Endothelial cell of hepatic sinusoid (primary cell): ENCODE measurements around the gene SMYD3.

ENCODE experiments used
- in situ Hi-C: cut with HindIII; loops from 2 replicates; pipeline ENCODE4 v1.10.0; 2017; ENCODE audit warnings: low sequenced_read_pairs

SMYD3 gene

GRCh38 chr1:245869847-245870246 lies 637.2 kb downstream of the SMYD3 start:
- in situ Hi-C loops = no loop called here

DNA sequence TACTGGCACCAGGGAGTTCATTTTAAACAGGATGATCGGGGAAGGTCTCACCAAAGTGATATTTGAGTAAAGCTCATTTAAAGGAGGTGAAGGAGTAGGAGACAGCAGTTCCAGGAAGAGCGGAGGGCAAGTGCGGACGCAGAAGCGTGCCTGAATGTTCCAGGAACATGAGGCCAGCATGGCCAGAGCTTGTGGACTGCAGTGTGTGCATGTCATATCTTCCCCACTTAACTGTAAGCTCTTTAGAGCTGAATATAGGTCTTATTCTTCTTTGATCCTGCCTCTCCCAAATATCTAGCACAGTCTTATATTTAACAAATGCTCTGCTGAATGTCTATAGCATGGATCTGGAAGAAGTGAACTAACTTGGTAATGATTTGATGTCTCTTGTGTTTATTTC lies 639.3 kb downstream of the SMYD3 start:
- in situ Hi-C loops = no loop called here

DNA sequence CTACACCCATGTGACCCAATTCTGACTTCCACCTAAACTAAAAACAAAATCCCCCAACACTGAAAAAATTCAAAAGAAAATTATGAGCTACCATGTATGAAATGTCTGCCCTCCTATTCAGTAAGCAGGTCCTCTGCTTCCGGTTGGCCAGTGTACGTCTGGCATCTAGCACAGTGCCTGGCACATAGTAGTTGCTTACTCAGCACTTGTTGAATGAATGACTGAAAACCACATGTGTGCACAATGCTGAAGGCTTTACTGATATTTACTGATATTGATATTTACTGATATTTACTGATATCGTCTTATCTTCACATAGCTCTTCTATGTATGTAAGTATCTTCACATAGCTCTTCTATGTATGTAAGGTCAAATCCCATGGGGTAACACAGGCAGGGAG lies 642.2 kb downstream of the SMYD3 start:
- in situ Hi-C loops = no loop called here

- in situ Hi-C loops = no loop called here
Observed at GRCh38 chr1:245863566-245864184, 643.4 kb downstream of the SMYD3 start.

DNA sequence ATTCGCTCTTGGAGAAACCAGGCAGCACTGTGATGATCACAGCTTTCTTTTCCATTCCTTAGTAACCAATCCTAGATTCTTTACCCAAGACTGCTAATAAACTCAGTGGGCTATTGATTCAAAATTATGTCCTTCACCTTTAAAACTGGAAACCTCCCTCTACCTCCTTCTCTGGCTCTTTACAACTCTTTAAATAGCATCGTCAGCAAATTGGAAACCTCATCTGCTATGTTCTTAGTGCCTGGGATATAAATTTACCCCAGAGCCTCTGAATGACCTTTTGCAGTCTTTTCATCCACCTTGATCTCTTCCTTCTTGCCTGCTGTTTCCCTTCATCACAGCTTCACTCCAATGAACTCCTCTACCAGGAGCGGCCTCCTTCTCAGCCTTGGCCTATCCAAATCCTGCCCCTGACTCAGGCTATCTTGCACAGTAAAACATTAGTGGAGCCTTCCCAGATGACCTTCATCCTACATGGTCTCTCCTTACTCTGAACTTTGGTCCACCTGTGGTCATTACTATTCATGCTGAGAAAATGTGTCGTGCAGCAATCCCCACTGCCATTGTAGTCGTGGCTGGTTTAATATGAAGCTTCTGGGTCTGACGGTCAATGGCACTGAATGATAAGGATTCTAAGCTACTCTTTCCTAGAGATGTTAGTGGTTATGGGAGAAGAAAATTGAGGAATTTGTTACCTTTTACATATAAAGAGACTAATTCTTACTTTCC lies 644.1 kb downstream of the SMYD3 start:
- in situ Hi-C loops = no loop called here

DNA sequence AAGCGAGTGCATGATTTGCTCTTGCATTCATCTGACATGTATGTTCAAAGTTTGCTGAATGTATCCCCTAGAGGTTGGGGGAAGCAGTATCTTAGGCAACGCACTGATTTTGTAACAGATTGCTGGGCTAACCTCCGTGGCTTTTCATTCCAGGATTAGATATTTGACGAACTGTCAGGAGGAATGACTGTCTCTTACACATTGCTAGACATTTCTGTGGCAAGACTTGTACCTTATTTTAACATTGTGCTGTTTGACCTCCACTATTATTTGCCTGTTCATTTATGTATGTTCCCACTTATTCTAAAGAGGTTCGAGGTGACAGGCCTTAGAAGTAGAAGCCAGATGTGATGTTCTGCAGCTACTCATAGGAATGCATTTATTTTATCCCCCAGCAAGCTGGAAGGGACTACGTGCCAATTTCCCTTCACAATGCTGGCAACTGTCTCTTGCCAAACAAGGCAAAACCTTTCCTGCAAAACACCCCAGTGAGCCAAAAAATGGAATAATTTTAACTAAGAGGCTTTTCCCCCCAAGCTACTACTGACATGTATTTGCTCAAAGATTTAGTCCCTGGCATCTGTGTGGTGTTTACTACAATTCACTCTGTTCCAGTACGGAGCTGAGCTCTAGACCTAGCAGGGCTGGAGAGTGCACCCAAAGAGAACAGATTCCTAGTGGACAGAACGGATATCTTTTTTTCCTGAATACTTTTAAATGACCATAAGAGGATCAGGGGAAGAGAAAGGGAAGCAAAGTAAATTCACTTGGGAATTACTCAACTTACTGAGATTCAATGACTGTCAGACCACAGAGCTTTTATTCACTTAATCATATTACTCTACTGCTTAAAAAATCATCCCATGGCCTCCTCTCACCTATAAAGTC lies 646.2 kb downstream of the SMYD3 start:
- in situ Hi-C loops = no loop called here

DNA sequence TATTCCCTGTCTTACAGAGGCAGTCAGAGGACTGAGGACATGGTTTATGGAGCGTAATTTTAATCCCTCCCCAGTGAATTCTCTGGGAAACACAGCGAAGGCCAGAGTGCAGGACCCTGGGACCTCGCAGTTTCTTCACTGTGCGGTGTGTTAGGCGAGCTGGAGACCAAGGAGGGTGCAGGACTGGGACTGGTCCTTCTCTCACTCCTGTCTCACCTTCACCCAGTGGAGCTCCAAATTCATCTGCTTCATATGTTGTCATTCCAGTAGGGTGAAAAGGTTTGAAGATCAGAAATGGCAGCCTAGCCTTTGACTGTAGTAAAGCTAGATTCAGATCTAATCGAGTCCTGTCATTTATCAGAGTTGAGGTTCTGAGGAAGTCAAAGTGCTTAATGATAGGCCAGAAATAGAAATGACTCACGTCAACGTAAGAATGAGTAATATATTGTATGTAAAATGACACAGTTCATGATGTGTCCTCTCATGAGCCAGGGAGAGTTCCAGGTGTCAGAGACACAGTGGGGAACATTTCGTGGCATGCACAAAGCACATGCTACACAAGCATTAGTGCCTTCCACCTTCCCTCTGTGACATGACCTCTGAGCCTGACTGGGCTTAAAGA lies 647.5 kb downstream of the SMYD3 start:
- in situ Hi-C loops = no loop called here

- in situ Hi-C loops = no loop called here
Observed at GRCh38 chr1:245858722-245859492, 648.2 kb downstream of the SMYD3 start.

DNA sequence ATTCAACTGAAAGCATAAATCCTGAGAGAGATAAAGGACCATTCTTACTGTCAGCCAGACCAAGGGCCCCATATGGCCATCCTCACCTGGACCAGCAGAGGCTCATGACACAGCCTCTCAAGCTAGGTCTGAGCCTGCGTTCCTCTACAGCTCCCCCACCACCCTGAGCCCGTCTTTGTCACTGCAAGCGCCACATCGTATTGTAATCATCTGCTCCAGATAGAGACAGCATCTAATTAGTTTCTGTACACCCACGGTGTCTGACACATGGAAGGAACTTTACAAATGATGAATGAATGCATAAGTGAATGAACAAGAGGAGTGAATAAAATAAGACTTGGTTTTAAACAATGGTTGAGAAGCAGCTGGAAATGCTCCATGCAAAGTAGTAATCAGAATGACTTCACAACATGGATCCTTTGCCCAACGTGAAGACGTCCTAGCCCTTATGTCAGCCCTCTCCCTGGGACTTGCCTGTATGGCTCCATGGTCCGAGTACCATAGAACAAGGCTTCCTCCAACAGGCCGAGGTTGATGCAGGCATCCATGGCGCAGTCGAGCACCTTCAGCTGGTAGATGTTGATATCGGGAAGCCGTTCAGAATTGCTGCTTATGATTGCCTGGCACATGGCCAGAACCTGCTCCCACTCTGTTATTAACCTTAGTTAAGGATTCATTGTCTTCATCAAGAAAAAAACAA lies 648.9 kb downstream of the SMYD3 start:
- in situ Hi-C loops = no loop called here

DNA sequence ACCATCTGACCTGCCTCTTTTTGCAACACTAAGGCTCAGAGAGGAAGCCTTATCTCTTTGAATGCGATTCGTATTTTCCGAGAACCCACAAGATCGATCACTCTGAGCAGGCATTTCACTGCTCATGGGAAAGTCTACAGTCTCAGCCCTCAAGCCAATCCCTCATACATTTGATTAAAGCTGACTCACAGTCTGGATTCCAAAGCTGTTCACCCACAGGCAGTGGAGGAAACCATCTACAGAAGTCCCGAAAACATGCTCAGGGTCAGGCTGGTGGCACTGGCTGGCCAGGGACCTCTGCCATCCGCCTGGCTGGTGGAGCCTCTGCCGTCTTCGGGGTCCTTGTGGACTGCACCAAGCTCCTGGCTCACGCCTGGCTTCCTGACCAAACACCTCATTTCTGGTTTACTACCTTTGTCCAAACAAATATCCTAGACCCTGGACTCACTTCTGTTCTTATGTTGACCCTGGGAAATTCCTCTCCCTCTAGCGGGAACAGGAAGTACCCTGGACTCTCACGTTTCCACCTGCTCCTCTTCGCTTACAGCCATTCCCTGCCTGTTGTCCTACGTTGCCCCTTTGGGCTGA lies 650.0 kb downstream of the SMYD3 start:
- in situ Hi-C loops = no loop called here

GRCh38 chr1:245855846-245856730 lies 651.0 kb downstream of the SMYD3 start:
- in situ Hi-C loops = no loop called here

DNA sequence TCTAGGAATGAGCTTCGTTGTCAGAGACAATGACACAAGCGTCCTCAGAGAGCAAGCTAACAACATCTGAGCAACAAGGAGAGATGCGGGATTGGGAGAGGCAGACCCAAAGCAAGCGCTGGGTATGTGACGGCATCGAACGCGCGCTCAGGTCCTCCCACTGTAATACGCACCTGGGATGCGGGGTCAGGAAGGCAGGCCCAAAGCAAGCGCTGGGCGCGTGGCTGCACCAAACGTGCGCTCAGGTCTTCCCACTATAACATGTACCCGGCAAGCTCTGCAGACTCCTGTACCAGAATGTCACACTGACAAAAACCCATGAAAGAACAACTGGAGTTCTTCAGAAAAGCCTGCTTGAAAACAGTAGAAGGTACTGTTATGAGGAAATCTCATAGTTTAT lies 653.8 kb downstream of the SMYD3 start:
- in situ Hi-C loops = no loop called here

GRCh38 chr1:245843101-245843500 lies 664.0 kb downstream of the SMYD3 start:
- in situ Hi-C loops = no loop called here

GRCh38 chr1:245842106-245842505 lies 665.0 kb downstream of the SMYD3 start:
- in situ Hi-C loops = no loop called here

- in situ Hi-C loops = no loop called here
Observed at GRCh38 chr1:245840971-245841370, 666.1 kb downstream of the SMYD3 start.

DNA sequence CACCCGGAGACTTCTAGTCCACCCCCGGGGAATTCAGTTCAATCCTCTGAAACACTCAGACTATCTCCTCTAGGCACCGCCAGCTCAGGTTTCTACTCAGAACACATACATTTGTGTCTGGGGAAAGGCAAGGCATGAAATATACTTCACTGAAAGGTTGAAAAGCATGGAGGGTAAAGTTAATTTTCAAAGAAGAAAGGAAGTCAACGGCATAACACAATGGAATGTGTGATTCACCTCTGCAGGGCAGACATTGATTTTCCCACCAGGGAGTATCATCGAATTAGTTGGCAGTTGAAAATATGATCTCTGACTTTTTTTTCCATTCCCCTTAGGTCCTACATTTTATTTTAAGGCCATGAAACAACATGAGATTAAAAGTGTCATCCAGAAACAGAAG lies 669.4 kb downstream of the SMYD3 start:
- in situ Hi-C loops = no loop called here

DNA sequence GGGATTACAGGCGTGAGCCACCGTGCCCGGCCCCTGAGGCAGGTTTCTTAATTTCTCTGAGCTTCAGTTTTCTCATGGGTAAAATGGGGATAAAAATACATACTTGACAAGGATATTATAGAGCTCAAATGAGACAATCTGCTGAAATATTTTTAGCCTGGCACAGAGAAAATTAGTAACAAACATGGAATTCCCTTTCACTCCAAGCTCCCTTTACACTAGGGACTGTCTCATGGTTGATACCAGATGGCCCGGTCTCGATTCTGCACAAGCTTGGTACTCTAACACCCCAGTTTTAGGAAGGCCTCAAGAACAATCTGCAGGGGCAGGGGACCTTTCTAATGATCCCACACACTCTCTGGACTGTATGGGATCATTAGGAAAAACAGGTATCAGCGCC lies 671.7 kb downstream of the SMYD3 start:
- in situ Hi-C loops = no loop called here

DNA sequence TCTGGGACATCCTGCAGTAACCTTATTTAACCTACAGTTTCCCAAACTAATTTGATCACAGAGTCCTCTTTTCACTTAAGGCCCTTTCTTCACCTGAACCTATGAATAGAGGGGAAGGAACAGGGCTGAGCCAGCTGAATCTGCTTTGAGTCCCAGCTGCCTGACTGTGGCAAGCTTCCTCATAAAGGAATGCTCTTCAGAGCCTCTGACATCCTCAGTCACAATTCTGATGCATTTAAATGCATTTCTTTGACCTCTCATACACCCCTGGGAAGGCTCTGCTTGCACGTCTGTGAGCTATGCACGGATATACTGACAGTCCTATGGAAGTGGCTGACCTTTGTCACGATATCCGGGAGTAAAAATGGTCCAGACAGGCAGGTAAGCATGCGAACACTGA lies 673.1 kb downstream of the SMYD3 start:
- in situ Hi-C loops = loop anchor here (5.0 kb wide), 1 partner anchor 742 kb away; no protein-coding TSS in a partner anchor
